Measurements from ENCODE around the gene TTC7B.

TTC7B gene

GRCh38 chr14:90805084-90805391 is 11.2 kb downstream of the TTC7B start:
- in situ Hi-C loops (cut with HindIII; ENCODE audit: low sequenced_read_pairs) = no loop called here
- no peak for DNase-seq (ENCODE audit: low read depth)
- no peak for TF ChIP-seq CTCF (IDR thresholded peaks at IDR 0.05; ENCODE audit: low read depth, low read length, missing control alignments)
- no peak overlapping the region for H3K4me3 ChIP-seq (ENCODE audit: low read depth, low read length)

- no peak for TF ChIP-seq CTCF (IDR thresholded peaks at IDR 0.05; ENCODE audit: low read depth, low read length, missing control alignments)
- no peak overlapping the region for H3K4me3 ChIP-seq (ENCODE audit: low read depth, low read length)
- no peak for DNase-seq (ENCODE audit: low read depth)
- in situ Hi-C loops (cut with HindIII; ENCODE audit: low sequenced_read_pairs) = no loop called here
Observed at GRCh38 chr14:90804292-90805083, 11.7 kb downstream of the TTC7B start.

GRCh38 chr14:90803249-90803648 is 13.0 kb downstream of the TTC7B start:
- H3K4me3 ChIP-seq (ENCODE audit: low read depth, low read length) = no peak overlapping the region
- TF ChIP-seq CTCF (IDR thresholded peaks at IDR 0.05; ENCODE audit: low read depth, low read length, missing control alignments) = no peak
- no peak for DNase-seq (ENCODE audit: low read depth)
- in situ Hi-C loops (cut with HindIII; ENCODE audit: low sequenced_read_pairs) = no loop called here

GRCh38 chr14:90799420-90799819 is 16.8 kb downstream of the TTC7B start:
- no peak overlapping the region for H3K4me3 ChIP-seq (ENCODE audit: low read depth, low read length)
- no peak for DNase-seq (ENCODE audit: low read depth)
- TF ChIP-seq CTCF (IDR thresholded peaks at IDR 0.05; ENCODE audit: low read depth, low read length, missing control alignments) = no peak
- in situ Hi-C loops (cut with HindIII; ENCODE audit: low sequenced_read_pairs) = no loop called here

GRCh38 chr14:90797919-90798318 is 18.3 kb downstream of the TTC7B start:
- H3K4me3 ChIP-seq (ENCODE audit: low read depth, low read length) = no peak overlapping the region
- no peak for DNase-seq (ENCODE audit: low read depth)
- TF ChIP-seq CTCF (IDR thresholded peaks at IDR 0.05; ENCODE audit: low read depth, low read length, missing control alignments) = no peak
- in situ Hi-C loops (cut with HindIII; ENCODE audit: low sequenced_read_pairs) = no loop called here

- H3K4me3 ChIP-seq (ENCODE audit: low read depth, low read length) = no peak overlapping the region
- in situ Hi-C loops (cut with HindIII; ENCODE audit: low sequenced_read_pairs) = no loop called here
- TF ChIP-seq CTCF (IDR thresholded peaks at IDR 0.05; ENCODE audit: low read depth, low read length, missing control alignments) = no peak
- no peak for DNase-seq (ENCODE audit: low read depth)
Observed at GRCh38 chr14:90797451-90797850, 18.8 kb downstream of the TTC7B start.
